ENCODE data around the gene SEC16B.
A peak's percentile ranks its signal among the peaks of the same experiment; 100 is the strongest.

SEC16B gene

GRCh38 chr1:177978530-177978929 is 8.7 kb upstream of the SEC16B start:
- DNase-seq: no peak

GRCh38 chr1:177977141-177977540 is 7.3 kb upstream of the SEC16B start:
- DNase-seq: no peak

- DNase-seq: no peak
These were observed 6.7 kb upstream of the SEC16B start for GRCh38 chr1:177976596-177976995.

GRCh38 chr1:177975588-177976495 is 6.0 kb upstream of the SEC16B start:
- peak; percentile 73 for DNase-seq

- DNase-seq: no peak
These were observed 3.7 kb upstream of the SEC16B start for GRCh38 chr1:177973585-177973984.

- DNase-seq: no peak
These were observed 749 bp downstream of the SEC16B start for GRCh38 chr1:177969109-177969508.

GRCh38 chr1:177966199-177966598 is 3.7 kb downstream of the SEC16B start:
- DNase-seq: no peak

- DNase-seq: no peak
These were observed 4.6 kb downstream of the SEC16B start for GRCh38 chr1:177965293-177965692.

- no peak for DNase-seq
These were observed 5.5 kb downstream of the SEC16B start for GRCh38 chr1:177964336-177964735.

GRCh38 chr1:177960939-177961622 is 8.8 kb downstream of the SEC16B start:
- no peak for DNase-seq

GRCh38 chr1:177959811-177960515 is 9.9 kb downstream of the SEC16B start:
- peak; percentile 36 for DNase-seq

- no peak for DNase-seq
These were observed 11.8 kb downstream of the SEC16B start for GRCh38 chr1:177958092-177958491.

- DNase-seq: no peak
These were observed 15.8 kb downstream of the SEC16B start for GRCh38 chr1:177954076-177954475.

- no peak for DNase-seq
These were observed 16.3 kb downstream of the SEC16B start for GRCh38 chr1:177953549-177953948.

- no peak for DNase-seq
These were observed 17.2 kb downstream of the SEC16B start for GRCh38 chr1:177952691-177953090.

- DNase-seq: no peak
These were observed 17.6 kb downstream of the SEC16B start for GRCh38 chr1:177952249-177952648.

- DNase-seq: no peak
These were observed 19.4 kb downstream of the SEC16B start for GRCh38 chr1:177950506-177950905.

GRCh38 chr1:177948336-177948972 is 21.4 kb downstream of the SEC16B start:
- DNase-seq: peak; percentile 70

GRCh38 chr1:177947623-177948022 is 22.2 kb downstream of the SEC16B start:
- no peak for DNase-seq

GRCh38 chr1:177945943-177946650 is 23.8 kb downstream of the SEC16B start:
- DNase-seq: peak; percentile 64

GRCh38 chr1:177944016-177944949 is 25.6 kb downstream of the SEC16B start:
- no peak for DNase-seq

Measured in fibroblast of skin of scalp (primary cell).